IgD-negative memory B cell (primary cell): ENCODE data around the gene PIK3CA. TPM values are rescaled to one million over a fixed set of nuclear protein-coding genes. Genes with fewer than 3 reads are reported as not detected.
"Not testable (repeated sequence)": the region's sequence is repeated elsewhere in the genome, so short reads cannot be mapped to it uniquely, and the experiment has no call there.

ENCODE experiments used
- H3K27ac Mint-ChIP-seq, 3 donors: one replicate each; pipeline ENCODE4 v1.8.0; 2020 to 2022; ENCODE audit warnings: mild to moderate bottlenecking in 3 of 3, mixed read lengths in 3 of 3, moderate library complexity in 1 of 3
- H3K27me3 Mint-ChIP-seq: one replicate; pipeline ENCODE4 v1.8.0; 2021; ENCODE audit warnings: mixed read lengths
- H3K36me3 Mint-ChIP-seq: one replicate; pipeline ENCODE4 v1.8.0; 2020; ENCODE audit warnings: mild to moderate bottlenecking, mixed read lengths
- H3K4me1 Mint-ChIP-seq, 3 donors: one replicate each; pipeline ENCODE4 v1.8.0; 2020 to 2022; ENCODE audit warnings: mixed read lengths in 3 of 3, mild to moderate bottlenecking in 1 of 3
- H3K4me3 Mint-ChIP-seq, 4 donors: one replicate each; pipeline ENCODE4 v1.8.0; 2020 to 2022; ENCODE audit warnings: mild to moderate bottlenecking in 4 of 4, mixed read lengths in 4 of 4, moderate library complexity in 3 of 4
- H3K9me3 Mint-ChIP-seq, 3 donors: one replicate each; pipeline ENCODE4 v1.8.0; 2020 to 2021; ENCODE audit warnings: mixed read lengths in 3 of 3, mild to moderate bottlenecking in 1 of 3
- polyA plus RNA-seq: library from polyadenylated mRNA; unstranded; fragments of 300-500 nt; fragmentation: Illumina TruSeq; gene quantifications from one replicate; pipeline ENCODE4 v1.2.3, GENCODE V29; 2021

The PIK3CA gene
- polyA plus RNA-seq, 1 donor from 2014 or later: 11.7 TPM

GRCh38 chr3:179250803-179251476, 102.8 kb downstream of the PIK3CA start, which contains the start of gene KCNMB3:
TSS of gene KCNMB3 (minus strand) at chr3:179251114. CDS start at chr3:179250990, 124 bp downstream.
- no peaks in the 10 kb centered on the region for H3K27me3 Mint-ChIP-seq
- no peak within 1 kb of the TSS for H3K27ac Mint-ChIP-seq
- H3K9me3 Mint-ChIP-seq: no peaks in the 10 kb centered on the region
- peaks cover 2 to 6% (median 3%) of the 10 kb centered on the region in 3 donors for H3K4me1 Mint-ChIP-seq
- no peak within 1 kb of the TSS for H3K4me3 Mint-ChIP-seq
- peaks cover 2% of the 10 kb centered on the region for H3K36me3 Mint-ChIP-seq

GRCh38 chr3:179256813-179257212, 108.7 kb downstream of the PIK3CA start:
- no peak overlapping the region for H3K27ac Mint-ChIP-seq
- H3K4me3 Mint-ChIP-seq: no peak overlapping the region
- peaks cover 16 to 36% (median 26%) of the 10 kb centered on the region in 3 donors for H3K4me1 Mint-ChIP-seq
- peaks cover 2% of the 10 kb centered on the region for H3K36me3 Mint-ChIP-seq
- peaks cover 0 to 14% (median 4%) of the 10 kb centered on the region in 3 donors for H3K9me3 Mint-ChIP-seq
- H3K27me3 Mint-ChIP-seq: no peaks in the 10 kb centered on the region

DNA sequence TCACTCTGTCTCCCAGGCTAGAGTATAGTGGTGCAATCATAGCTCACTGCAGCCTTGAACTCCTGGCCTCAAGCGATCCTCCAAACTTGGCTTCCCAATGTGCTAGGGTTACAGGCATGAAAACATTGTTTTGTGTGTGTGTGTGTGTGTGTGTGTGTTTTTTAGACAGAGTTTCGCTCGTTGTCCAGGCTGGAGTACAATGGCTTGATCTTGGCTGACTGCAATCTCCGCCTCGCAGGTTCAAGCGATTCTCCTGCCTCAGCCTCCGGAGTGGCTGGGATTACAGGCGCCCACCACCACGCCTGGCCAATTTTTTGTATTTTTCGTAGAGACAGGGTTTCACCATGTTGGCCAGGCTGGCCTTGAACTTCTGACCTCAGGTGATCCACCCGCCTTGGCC, 109.6 kb downstream of the PIK3CA start:
- not testable (repeated sequence) for H3K27me3 Mint-ChIP-seq, H3K27ac Mint-ChIP-seq, H3K36me3 Mint-ChIP-seq
- Mint-ChIP-seq H3K4me3 (peak overlapping the region in 1 of 4 donors; percentile 65), H3K4me1 (peaks cover 19 to 36% (median 28%) of the 10 kb centered on the region in 3 donors), H3K9me3 (peaks cover 0 to 14% (median 4%) of the 10 kb centered on the region in 3 donors)

- Mint-ChIP-seq H3K27ac (peak overlapping the region in 1 of 3 donors; percentile 86), H3K27me3 (no peaks in the 10 kb centered on the region), H3K4me1 (peaks cover 19 to 36% (median 28%) of the 10 kb centered on the region in 3 donors), H3K9me3 (peaks cover 0 to 14% (median 4%) of the 10 kb centered on the region in 3 donors), H3K4me3 (peak overlapping the region in 3 of 4 donors; percentile 32 to 88 (median 39)), H3K36me3 (peaks cover 2% of the 10 kb centered on the region)
Measured at GRCh38 chr3:179258820-179259219, 110.7 kb downstream of the PIK3CA start.

- Mint-ChIP-seq H3K27ac (peak overlapping the region in 2 of 3 donors; percentile 4 to 83), H3K4me1 (peaks cover 27 to 46% (median 30%) of the 10 kb centered on the region in 3 donors), H3K4me3 (peak overlapping the region; percentile 83 to 95 (median 89)), H3K9me3 (peaks cover 0 to 14% (median 4%) of the 10 kb centered on the region in 3 donors)
- H3K27me3 Mint-ChIP-seq, H3K36me3 Mint-ChIP-seq: not testable (repeated sequence)
Measured at GRCh38 chr3:179259959-179260756, 112.0 kb downstream of the PIK3CA start.

DNA sequence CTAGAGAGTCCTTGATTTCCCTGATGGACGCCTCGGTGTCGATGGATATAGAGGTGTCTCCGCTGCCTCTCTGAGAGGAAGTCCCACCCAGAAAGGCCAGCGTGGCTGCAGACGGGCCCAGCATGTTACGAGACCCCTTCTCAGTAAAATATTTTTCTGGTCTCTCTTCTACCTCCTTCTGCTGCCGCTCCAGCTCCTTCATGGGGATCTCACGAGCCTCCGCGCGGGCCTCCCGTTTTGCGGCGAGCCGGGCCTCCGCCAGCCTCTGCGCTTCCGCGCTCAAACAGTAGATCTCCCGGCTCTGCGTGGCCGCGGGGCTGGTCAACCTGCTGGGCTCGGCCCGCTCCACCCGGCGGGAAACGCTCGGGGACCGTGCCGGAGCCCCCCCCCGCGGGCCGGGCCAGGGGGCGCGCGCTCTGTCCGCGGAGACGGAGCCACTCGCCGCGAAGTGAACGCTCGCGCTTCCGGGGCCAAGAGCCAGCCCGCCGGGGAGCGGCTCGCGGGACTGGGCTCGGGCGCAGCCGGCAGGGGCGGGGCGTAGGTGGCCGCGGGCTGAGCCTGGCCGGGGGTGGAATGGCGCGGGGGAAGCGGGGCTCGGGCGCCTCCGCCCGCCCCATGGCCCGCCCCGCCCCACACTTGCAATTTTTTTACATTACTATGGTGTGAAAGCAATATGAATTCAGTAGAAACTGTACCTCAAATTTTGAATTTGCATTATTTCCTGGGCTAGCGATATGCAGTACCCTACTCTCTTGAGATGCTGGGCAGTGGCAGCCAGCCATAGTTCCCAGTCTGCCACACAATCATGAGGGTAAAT, 113.0 kb downstream of the PIK3CA start:
- Mint-ChIP-seq H3K9me3 (peaks cover 0 to 14% (median 4%) of the 10 kb centered on the region in 3 donors), H3K4me1 (peaks cover 32 to 45% (median 35%) of the 10 kb centered on the region in 3 donors), H3K27ac (peak overlapping the region; percentile 4 to 83 (median 57)), H3K4me3 (peak overlapping the region; percentile 85 to 95 (median 91)), H3K27me3 (no peaks in the 10 kb centered on the region), H3K36me3 (peaks cover 2% of the 10 kb centered on the region)

GRCh38 chr3:179263134-179263533, 115.0 kb downstream of the PIK3CA start:
- Mint-ChIP-seq H3K9me3 (peaks cover 0 to 14% (median 4%) of the 10 kb centered on the region in 3 donors), H3K27me3 (no peaks in the 10 kb centered on the region), H3K27ac (no peak overlapping the region), H3K4me1 (peaks cover 42 to 56% (median 44%) of the 10 kb centered on the region in 3 donors), H3K36me3 (peaks cover 2% of the 10 kb centered on the region), H3K4me3 (no peak overlapping the region)

DNA sequence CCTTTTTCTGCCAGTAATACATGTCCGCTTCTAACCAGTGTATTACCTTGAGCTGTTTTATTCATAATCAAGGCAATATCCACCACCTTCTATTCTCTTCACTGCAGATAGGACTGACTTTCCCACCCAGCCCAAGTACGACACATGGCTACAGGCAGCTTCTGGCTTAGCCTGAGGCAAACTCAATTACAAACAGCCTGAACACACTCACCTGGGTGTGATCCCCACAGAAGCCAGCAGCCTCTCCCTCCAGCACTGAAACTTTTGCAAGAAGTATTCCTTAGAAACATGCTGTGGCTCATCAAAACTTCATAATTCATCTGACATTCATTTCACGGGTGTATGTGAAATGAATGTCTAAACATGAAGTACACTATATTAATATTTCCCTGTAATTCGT, 116.3 kb downstream of the PIK3CA start:
- Mint-ChIP-seq H3K4me3 (peak overlapping the region in 2 of 4 donors; percentile 41 to 73), H3K4me1 (peaks cover 38 to 49% (median 41%) of the 10 kb centered on the region in 3 donors), H3K36me3 (no peaks in the 10 kb centered on the region), H3K27me3 (no peaks in the 10 kb centered on the region), H3K27ac (no peak overlapping the region), H3K9me3 (peaks cover 0 to 13% (median 2%) of the 10 kb centered on the region in 3 donors)

GRCh38 chr3:179265092-179265491, 116.9 kb downstream of the PIK3CA start:
- H3K4me1 Mint-ChIP-seq: peaks cover 32 to 42% (median 39%) of the 10 kb centered on the region in 3 donors
- no peaks in the 10 kb centered on the region for H3K36me3 Mint-ChIP-seq
- H3K27ac Mint-ChIP-seq: no peak overlapping the region
- peaks cover 0 to 7% (median 2%) of the 10 kb centered on the region in 3 donors for H3K9me3 Mint-ChIP-seq
- H3K4me3 Mint-ChIP-seq: peak overlapping the region in 3 of 4 donors; percentile 60 to 91 (median 73)
- H3K27me3 Mint-ChIP-seq: no peaks in the 10 kb centered on the region

GRCh38 chr3:179265875-179266274, 117.7 kb downstream of the PIK3CA start:
- Mint-ChIP-seq H3K36me3 (no peaks in the 10 kb centered on the region), H3K27me3 (no peaks in the 10 kb centered on the region), H3K4me3 (peak overlapping the region in 3 of 4 donors; percentile 79 to 93 (median 85)), H3K4me1 (peaks cover 24 to 39% (median 35%) of the 10 kb centered on the region in 3 donors), H3K9me3 (no peaks in the 10 kb centered on the region), H3K27ac (peak overlapping the region in 2 of 3 donors; percentile 6 to 82)

- peaks cover 21 to 36% (median 30%) of the 10 kb centered on the region in 3 donors for H3K4me1 Mint-ChIP-seq
- peak overlapping the region in 2 of 3 donors; percentile 31 to 63 for H3K27ac Mint-ChIP-seq
- peak overlapping the region; percentile 41 to 93 (median 82) for H3K4me3 Mint-ChIP-seq
- no peaks in the 10 kb centered on the region for H3K9me3 Mint-ChIP-seq
- no peaks in the 10 kb centered on the region for H3K36me3 Mint-ChIP-seq
- no peaks in the 10 kb centered on the region for H3K27me3 Mint-ChIP-seq
Measured at GRCh38 chr3:179266701-179267211, 118.6 kb downstream of the PIK3CA start.

DNA sequence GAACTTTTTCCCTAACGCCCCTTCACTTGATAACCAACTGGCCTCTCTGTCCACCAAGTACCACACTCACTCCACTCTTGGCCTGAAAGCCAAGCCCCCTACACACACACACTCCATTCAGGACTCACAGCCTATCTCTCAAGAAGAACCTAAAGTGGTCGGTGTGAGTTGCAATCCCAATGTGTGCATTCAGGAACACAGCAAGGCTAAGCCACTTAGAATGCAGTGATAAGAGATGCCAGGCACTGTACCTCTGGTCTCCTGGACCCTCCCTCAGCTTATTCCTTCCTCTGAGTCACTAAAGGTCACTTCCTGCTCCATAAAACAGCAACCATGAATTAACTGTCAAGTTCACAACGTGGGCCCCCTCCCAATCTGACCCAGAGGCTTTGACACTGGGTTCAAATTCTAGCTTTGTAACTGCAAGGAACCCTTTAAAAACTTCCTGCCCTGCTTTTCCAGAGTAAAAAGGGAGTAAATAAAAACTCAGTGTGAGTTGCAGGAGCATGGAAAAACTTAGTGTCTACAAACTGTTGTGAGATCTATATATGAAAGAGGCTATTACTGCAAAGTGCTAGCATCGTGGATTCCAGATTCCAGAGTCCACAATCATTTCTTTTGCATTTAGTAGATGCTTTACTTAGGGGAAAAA, 120.4 kb downstream of the PIK3CA start:
- Mint-ChIP-seq H3K36me3 (no peaks in the 10 kb centered on the region), H3K27ac (peak overlapping the region in 1 of 3 donors; percentile 91), H3K4me1 (peaks cover 19 to 33% (median 29%) of the 10 kb centered on the region in 3 donors), H3K27me3 (no peaks in the 10 kb centered on the region), H3K9me3 (no peaks in the 10 kb centered on the region), H3K4me3 (no peak overlapping the region)

DNA sequence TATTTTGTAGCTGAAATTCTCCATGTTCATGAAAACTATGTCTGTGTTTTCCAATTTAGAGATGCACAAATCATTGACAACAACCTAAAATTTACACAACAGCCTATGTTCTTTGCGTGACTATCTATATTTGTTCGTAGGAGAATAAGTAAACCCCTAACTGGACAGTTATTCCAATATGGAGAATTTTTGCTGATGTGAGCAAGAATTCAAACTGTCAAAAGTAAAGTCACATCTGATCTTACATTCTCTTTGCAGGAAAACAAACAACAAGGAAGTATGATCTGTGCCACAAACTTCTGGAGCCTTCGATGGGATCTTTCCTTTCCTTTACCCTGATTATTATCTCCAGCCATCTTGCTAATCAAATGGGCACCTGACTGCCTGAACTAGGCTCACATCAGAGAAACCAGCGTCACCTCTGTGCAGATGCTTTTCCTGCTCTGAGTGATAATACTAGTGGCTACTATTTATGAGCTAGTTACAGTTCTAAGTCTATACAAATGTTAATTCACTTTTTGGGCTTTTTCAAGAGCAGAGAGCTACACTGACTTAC, 121.1 kb downstream of the PIK3CA start:
- H3K4me1 Mint-ChIP-seq: peaks cover 19 to 33% (median 26%) of the 10 kb centered on the region in 3 donors
- no peak overlapping the region for H3K27ac Mint-ChIP-seq
- H3K27me3 Mint-ChIP-seq: no peaks in the 10 kb centered on the region
- H3K4me3 Mint-ChIP-seq: no peak overlapping the region
- no peaks in the 10 kb centered on the region for H3K9me3 Mint-ChIP-seq
- no peaks in the 10 kb centered on the region for H3K36me3 Mint-ChIP-seq
